Measurements from ENCODE around the gene SPOPL.
"Not testable (repeated sequence)": the region's sequence is repeated elsewhere in the genome, so short reads cannot be mapped to it uniquely, and the experiment has no call there.

Gene SPOPL

GRCh38 chr2:138501425-138502254, at the start of gene SPOPL:
TSS of gene SPOPL (plus strand) at chr2:138501770. CDS start at chr2:138550217, 48,447 bp downstream.
- DNase-seq: peak; percentile 90

- DNase-seq: no peak
Measured at GRCh38 chr2:138452324-138452723, 49.2 kb upstream of the SPOPL start.

GRCh38 chr2:138453815-138454214, 47.8 kb upstream of the SPOPL start:
- no peak for DNase-seq

DNA sequence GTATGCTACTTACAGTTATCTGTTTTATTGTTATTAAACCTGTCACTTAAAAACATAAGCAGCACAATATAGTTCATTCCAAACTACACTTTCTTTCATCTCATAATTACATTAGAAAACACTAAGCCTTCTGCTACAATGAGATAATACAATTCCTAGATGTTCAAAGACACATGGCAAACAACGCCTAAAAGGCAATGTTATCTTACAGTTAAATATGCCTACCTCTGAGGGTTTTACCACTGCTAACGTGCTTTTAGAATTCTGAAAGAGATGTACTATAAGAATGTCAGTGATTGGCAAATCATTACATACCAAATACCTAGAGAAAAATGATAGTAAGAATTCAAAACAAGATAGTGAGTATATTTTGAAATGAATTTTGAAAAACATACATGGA, 46.8 kb upstream of the SPOPL start:
- DNase-seq: no peak

DNA sequence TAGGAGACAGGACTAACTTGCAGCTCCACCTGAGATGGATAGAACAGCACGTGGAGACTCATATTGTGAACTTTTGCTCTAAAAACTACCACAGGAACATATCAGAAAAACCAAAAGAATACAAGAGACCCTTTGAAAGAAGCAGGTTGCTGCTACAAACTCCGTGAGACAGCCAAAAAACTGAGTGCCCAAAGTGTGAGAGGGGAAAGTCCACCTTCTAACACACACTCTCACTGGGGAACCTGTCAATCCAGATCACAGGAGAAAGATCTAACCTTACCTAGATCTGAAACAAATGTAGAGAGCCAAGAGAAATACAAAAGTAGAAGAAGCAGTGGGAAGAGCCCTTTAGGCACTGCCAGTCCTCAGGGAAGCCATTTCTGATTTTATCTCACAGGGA, 46.3 kb upstream of the SPOPL start:
- no peak for DNase-seq

GRCh38 chr2:138455691-138456090, 45.9 kb upstream of the SPOPL start:
- no peak for DNase-seq

- DNase-seq: not testable (repeated sequence)
Measured at GRCh38 chr2:138462689-138463088, 38.9 kb upstream of the SPOPL start.

GRCh38 chr2:138468617-138469016, 33.0 kb upstream of the SPOPL start:
- DNase-seq: no peak

DNA sequence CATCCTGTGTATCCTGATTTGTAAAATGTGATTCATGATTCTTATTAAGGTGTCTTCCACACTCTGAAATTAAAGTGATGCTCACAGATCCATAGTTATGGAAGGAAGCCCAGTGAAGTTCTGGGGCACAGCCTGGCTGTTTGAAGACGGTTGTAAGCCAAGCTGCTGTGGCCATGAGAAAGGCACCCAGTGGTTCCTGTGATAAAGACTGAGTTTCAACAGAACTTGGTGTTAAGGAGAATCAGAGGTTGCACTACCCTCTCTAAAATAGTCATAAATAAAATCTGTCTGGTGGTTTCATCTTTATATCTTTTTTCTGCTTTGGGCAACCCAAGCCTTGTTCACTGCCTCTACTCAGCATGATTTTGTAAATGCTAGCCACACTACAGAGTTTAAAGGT, 32.2 kb upstream of the SPOPL start:
- no peak for DNase-seq

- DNase-seq: no peak
Measured at GRCh38 chr2:138470941-138471340, 30.6 kb upstream of the SPOPL start.

GRCh38 chr2:138474100-138474825, 27.3 kb upstream of the SPOPL start:
- no peak for DNase-seq

- no peak for DNase-seq
Measured at GRCh38 chr2:138475277-138475776, 26.2 kb upstream of the SPOPL start.

- DNase-seq: no peak
Measured at GRCh38 chr2:138476186-138476585, 25.4 kb upstream of the SPOPL start.

DNA sequence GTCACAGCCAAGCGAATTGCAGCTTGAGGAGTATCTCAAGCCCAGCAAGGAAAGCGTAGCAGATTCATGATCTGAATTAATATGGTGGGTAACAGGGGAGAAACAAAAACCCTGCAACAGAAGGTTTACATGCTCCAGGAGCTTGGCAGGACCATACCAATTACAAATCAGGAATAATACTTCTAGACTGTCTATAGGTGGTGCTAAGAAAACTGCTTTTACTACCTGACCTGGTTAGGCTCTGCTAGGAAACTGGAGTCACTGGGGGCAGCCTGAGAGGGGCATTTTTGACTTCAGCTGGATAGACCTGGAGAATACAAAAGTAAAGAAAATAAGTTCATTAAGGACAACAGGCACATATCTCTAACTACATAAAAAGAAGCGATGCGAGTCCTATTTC, 24.6 kb upstream of the SPOPL start:
- no peak for DNase-seq

DNA sequence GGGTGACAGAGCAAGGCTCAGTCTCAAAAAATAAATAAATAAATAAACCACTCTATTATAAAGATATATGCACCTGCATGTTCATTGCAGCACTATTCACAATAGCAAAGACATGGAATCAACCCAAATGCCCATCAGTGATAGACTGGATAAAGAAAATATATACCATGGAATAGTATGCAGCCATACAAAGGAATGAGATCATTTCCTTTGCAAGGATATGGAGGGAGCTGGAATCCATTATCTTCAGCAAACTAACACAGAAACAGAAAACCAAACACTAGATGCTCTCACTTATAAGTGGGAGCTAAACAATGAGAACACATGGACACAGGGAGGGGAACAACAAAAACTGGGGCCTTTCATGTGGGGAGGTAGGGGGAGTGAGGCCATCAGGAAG, 18.8 kb upstream of the SPOPL start:
- DNase-seq: not testable (repeated sequence)

DNA sequence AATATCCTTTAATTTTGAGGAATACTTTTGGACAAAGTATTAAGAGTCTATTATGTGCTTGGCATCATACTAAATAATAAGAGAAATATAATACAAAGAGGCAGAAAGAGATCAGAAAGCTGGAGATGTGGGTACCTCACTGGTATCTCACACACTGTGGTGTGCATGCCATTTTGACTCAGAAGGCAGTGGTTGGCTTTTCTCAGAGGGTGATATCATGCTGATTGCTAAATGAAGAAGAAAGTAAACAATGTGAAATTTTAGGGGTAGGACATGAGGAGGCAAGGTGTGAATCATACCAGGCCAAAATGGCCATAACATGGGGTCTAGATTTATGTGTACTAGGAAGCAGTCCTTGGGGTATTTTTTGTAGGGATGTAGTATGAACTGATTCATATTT, 16.6 kb upstream of the SPOPL start:
- no peak for DNase-seq

DNA sequence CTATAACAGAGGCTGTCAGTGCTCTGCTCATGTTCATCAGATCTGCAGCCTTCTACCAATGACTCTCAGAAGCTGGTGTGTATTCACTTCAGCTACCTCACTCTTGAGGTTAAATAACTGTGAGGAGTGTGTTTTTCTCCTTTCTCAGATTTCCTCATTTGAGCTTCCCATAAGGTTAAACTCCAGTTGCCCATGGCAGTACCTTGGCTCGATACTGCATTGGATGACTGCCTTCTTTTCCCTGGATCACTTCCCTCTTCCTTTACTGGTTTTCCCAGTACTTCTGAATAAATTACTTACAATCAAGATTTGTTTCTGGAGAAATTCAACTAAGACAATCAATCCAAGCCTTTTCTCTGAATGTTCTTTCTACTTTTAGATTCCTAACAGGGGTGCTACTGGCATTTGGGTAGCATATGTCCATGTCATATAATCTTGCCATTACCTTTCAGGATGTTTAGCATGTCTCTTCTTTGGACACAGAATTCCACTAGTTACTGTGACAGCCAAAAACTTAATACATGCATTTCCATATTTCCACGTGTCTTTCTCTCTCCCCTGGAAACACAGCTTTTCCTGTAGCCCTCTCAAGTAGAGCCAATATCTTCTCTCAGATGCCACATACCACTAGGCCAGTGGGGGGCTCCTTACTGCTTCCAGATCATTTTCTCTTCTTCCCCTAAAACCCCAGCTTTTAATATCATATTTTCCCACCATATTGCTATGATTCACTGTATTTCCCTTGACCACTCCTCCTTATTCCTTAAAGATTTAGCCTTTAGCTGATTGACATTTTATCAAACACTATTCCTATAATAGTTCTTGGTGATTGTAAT, 15.0 kb upstream of the SPOPL start:
- DNase-seq: no peak

DNA sequence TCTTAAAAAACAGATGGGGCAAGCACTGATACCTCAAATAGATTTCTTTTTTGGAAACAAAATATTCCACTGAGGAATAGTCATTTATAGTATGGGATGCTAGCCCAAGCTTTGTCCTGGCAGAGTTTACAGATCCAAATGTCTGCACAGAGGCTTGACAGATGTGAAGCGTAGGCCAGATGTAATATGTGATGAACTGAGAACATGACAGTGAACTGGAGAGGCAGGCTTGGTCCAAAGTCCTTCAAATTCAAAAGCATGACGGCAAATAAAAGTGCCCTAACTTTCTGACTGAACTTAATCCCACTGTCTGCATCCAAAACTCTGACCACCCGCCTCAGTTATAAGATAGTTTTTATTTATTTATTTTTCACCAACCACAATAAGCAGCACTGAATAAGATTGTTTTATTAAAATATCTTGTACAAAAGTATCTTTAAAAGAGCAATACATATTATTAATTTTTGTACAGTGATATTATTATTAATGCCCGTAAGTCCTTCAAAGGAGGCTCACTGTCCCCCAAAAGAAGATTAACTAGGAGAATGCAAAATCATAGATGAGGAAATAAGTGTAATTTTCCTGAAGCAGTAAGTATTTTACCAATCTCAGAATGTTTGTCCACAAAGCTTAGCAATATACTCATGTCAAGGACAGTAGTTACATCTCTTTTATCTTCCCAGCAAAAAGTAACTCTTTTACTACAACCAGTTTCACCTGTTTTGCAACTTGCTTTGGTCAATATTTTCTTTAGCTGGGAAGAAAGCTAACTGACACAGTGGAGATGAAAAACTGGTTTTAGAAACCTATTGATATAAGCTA, 10.7 kb upstream of the SPOPL start:
- peak; percentile 11 for DNase-seq

GRCh38 chr2:138491495-138491862, 10.1 kb upstream of the SPOPL start:
- DNase-seq: no peak

DNA sequence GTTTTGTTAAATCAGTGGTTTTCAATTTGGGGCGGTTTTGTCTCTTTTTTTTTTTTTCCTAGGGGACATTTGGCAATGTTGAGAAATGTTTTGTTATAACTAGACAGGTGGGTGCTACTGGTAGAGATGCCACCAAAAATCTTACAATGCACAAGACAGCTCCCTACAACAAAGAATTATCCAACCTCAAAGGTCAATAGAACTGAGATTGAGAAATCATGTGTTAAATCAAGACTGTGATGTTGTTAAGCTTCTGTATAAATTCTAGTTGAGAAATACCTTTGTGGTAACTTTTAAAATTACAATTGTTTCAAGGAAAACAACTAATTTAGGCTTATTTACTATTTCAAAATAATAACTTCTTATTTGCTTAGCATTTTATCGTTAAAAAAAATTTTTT, 9.4 kb upstream of the SPOPL start:
- no peak for DNase-seq

GRCh38 chr2:138493334-138493733, 8.2 kb upstream of the SPOPL start:
- no peak for DNase-seq

DNA sequence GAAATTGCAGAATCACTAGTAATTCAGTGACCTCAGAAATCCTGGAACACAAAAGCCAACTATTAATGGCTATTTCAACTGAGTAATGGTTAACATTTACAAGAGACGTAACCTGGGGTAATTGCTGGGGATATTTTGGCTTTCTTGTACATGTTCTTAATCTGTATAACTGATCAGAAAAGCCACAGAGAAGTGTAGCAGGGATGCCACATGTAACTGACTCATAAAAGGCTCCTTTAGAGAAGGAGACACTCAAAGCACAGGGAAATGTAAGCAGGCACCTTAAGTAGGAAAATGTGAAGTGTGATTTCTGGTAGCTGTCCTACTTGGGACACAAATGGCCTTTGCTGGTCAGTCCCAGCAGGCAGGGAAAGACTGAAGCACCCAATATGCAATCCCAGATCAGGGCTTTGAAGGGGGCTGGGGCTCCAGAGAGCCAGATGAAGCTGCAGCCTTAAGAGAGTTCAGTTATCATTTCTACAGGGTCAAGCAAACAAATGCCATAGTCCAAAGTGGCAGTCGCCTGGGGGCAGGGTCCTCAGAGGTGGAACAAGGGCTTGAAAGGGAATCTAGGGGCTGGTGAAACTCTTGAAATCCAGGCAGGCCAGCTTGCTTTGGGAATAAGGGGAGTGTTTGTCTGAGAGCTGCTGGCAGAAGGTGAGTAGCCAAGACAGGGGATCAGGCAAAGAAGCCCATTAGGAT, 7.2 kb upstream of the SPOPL start:
- no peak for DNase-seq

All from NCI-H345 (cell line).